Peyer's patch (tissue), 4 donors: ENCODE data around the gene ALB.

ENCODE experiments used
- POLR2A ChIP-seq, 2 donors: fragments of 450-650 bp; IDR thresholded peaks; one replicate each; pipeline ENCODE4 v1.5.1; 2017; ENCODE audit warnings: antibody characterized with exemption in 2 of 2, mild to moderate bottlenecking in 2 of 2, moderate library complexity in 2 of 2
- TF ChIP-seq, protein P1 (sequence below), 6 experiments: fragments of 450-650 bp in 4 of 6; fragments of 200-600 bp in 2 of 6; sonication (generic) in 1 of 6; IDR thresholded peaks; one replicate each; pipeline ENCODE4 v1.5.1; 2017 to 2019; ENCODE audit warnings: antibody characterized with exemption in 6 of 6, mild to moderate bottlenecking in 3 of 6, moderate library complexity in 1 of 6

DNA sequence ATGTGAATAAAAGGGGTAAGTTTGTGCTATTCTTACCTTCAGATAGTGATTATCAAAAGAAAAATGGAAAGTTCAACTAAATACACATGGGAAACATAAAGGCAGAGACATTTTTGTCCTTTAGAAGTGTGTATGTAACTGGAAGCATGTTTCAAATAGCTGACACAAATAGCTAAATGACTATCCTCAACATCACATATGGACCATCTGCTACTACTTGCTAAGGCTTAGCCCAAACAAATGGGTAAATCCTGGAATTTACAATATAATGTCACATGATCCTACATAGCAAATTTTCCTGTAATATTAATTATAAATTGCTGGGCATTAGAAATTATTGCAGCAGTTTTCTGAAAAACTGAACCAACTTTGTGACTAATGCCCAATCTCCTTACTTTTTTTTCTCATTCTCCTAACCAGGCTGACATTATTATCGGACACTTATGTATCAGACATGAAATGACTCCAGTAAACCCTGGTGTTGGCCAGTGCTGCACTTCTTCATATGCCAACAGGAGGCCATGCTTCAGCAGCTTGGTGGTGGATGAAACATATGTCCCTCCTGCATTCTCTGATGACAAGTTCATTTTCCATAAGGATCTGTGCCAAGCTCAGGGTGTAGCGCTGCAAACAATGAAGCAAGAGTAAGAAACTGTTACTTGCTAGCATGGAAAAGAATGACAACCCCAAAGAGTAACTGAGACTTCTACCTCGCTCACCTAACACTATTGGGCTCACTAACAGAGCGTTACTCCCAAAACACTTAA lies 48.1 kb downstream of the ALB start:
- TF ChIP-seq, protein P1, sequence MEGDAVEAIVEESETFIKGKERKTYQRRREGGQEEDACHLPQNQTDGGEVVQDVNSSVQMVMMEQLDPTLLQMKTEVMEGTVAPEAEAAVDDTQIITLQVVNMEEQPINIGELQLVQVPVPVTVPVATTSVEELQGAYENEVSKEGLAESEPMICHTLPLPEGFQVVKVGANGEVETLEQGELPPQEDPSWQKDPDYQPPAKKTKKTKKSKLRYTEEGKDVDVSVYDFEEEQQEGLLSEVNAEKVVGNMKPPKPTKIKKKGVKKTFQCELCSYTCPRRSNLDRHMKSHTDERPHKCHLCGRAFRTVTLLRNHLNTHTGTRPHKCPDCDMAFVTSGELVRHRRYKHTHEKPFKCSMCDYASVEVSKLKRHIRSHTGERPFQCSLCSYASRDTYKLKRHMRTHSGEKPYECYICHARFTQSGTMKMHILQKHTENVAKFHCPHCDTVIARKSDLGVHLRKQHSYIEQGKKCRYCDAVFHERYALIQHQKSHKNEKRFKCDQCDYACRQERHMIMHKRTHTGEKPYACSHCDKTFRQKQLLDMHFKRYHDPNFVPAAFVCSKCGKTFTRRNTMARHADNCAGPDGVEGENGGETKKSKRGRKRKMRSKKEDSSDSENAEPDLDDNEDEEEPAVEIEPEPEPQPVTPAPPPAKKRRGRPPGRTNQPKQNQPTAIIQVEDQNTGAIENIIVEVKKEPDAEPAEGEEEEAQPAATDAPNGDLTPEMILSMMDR (IDR thresholded peaks at IDR 0.05): no peak
- no peak for TF ChIP-seq POLR2A (IDR thresholded peaks at IDR 0.05)
